Coronary artery (tissue), 2 donors: ENCODE measurements around the gene UEVLD.

Experiments used
- DNase-seq: peaks from one replicate; pipeline ENCODE4 v3.0.0-alpha.2; 2017; ENCODE audit warnings: low spot score
- H3K27ac ChIP-seq, 2 donors: fragments of 200-600 bp; sonication (generic); one replicate each; pipeline ENCODE4 v1.5.1; 2016 to 2019
- H3K4me3 ChIP-seq: fragments of 200-600 bp; sonication (generic); 2 replicates; pipeline ENCODE4 v1.5.1; 2016; ENCODE audit warnings: mild to moderate bottlenecking, moderate library complexity
- TF ChIP-seq, protein P1 (sequence below): fragments of 200-600 bp; sonication (generic); IDR thresholded peaks from one replicate; pipeline ENCODE4 v1.5.1; 2019; ENCODE audit warnings: antibody characterized with exemption

Gene UEVLD

DNA sequence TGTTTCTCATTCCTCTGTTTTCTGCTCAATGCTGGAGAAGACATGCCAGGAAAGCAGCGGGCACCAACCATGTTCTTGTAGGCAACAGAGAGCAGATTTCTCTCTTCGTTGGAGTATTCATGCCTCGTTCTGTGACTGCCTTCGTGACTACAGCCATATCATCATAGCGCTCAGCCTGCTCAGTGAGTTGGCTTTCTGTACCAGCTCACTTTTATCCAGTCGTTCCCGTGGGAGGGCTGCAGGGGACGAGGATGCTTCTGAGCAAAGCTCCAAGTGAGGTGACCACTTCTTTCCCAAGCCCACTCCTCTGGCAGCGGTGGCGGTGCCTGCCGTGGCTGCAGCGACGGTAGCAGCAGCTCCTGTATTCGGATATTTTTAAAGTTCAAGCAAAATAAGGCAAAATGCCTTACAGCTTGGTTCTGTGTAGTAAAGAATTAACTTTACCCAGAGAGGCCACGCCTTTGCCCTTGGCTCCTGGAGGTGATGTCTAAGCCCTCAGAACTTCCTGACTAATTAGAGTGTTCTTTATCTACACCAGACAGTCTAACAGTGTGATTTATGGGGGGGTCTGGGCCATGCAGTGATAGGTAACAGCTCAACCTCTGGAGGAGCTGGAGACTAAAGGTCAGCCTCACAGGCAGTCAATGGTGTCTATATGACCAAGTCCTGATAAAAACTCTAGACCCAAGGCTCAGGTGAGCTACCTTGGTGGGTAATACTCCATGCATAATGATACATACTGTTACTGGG, 97.6 kb downstream of the UEVLD start:
- Histone ChIP-seq H3K27ac (no peak overlapping the region), H3K4me3 (no peak overlapping the region)
- TF ChIP-seq, protein P1, sequence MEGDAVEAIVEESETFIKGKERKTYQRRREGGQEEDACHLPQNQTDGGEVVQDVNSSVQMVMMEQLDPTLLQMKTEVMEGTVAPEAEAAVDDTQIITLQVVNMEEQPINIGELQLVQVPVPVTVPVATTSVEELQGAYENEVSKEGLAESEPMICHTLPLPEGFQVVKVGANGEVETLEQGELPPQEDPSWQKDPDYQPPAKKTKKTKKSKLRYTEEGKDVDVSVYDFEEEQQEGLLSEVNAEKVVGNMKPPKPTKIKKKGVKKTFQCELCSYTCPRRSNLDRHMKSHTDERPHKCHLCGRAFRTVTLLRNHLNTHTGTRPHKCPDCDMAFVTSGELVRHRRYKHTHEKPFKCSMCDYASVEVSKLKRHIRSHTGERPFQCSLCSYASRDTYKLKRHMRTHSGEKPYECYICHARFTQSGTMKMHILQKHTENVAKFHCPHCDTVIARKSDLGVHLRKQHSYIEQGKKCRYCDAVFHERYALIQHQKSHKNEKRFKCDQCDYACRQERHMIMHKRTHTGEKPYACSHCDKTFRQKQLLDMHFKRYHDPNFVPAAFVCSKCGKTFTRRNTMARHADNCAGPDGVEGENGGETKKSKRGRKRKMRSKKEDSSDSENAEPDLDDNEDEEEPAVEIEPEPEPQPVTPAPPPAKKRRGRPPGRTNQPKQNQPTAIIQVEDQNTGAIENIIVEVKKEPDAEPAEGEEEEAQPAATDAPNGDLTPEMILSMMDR, result no peak
- DNase-seq, result no peak

DNA sequence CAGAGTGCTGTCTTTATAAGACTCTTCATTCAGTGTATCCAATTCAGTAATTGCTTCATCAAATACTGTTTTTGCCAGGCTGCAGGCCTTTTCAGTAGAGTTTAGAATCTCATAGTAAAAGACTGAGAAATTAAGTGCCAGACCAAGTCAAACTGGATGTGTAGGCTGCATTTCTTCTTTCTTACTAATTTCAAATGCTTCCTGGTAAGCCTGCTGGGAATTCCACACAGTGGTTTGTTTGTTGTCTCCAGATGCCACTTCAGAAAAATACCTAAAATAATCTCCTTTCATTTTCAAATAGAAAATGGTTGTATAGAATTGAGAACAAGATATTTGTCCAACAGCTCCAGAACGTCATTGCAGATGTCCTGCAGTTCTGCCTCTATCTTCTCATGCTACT, 98.2 kb downstream of the UEVLD start:
- Histone ChIP-seq H3K27ac (no peak overlapping the region), H3K4me3 (no peak overlapping the region)
- TF ChIP-seq, protein P1, result no peak
- DNase-seq, result no peak

DNA sequence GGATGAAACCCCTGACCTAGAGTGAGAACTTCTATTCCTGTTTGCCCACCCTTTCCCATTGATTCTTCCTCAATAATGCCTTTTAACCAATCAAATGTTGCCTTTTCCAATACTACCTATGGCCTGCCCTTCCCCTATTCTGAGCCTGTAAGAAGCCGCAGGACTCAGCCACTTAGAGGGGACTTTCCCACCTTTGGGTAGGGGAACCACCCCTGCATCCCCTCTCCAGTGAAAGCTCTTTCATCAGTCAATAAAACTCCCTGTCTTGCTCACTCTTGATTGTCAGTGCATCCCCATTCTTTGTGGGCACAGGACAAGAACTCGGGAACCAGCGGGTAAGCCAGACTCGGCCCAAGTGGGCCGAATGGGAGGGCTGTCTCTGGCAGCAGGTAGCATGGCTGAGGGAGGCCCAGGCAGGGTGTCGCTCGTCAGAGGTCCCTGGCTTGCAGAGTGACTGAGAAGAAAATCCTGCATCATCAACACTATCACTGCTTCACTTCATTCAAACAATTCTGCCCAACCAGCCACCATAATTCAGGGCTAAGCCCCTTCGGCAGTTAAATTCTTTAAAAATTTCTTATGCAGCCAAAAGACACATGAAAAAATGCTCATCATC, 102.5 kb downstream of the UEVLD start:
- TF ChIP-seq, protein P1, result no peak
- H3K4me3 ChIP-seq, result no peak overlapping the region
- no peak overlapping the region for H3K27ac ChIP-seq
- DNase-seq, result no peak
